GM18909 (cell line): ENCODE data around the gene MEIOSIN.
"Not testable (repeated sequence)": the region's sequence is repeated elsewhere in the genome, so short reads cannot be mapped to it uniquely, and the experiment has no call there.

Experiments
- ATAC-seq: cut with Tn5 transposase; IDR thresholded peaks from one replicate; pipeline ENCODE4 v1.9.1; 2021; ENCODE audit warnings: mild to moderate bottlenecking; ENCODE audit not compliant: unreplicated experiment, poor library complexity

The MEIOSIN gene

DNA sequence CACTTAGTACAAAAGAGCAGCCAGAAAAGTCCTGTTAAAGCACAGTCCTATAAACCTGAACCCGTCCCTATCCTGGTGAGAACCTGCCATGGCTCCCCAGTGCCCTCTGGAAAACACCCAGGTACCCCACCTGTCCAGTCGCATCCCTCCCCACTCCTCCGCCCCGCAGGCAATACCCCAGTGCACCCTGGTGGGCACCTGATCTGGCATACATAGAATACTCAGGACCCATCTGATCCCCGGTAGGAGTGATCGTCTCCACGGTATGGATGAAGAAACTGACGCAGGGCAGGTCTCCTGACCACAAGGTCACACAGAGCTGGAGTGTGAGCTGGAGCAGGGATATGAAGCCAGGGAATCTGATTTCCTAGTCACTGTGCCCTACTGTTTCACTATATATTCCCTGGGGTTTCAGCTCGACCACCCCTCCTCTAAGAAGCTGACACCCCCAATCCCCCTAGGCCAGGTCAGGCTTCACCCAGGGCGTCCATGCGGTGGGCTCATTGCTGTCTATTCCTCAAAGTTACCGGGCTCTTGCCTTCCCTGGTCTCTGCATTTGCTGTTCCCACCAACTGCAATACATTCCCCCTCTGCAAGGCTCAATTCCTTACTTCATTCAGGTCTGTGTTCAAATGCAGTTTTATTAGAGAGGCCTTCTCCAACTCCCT is 15.1 kb upstream of the MEIOSIN start:
- no peak for ATAC-seq

GRCh38 chr19:45720065-45720464 is 13.2 kb upstream of the MEIOSIN start:
- ATAC-seq: not testable (repeated sequence)

- not testable (repeated sequence) for ATAC-seq
These were observed 4.6 kb upstream of the MEIOSIN start for GRCh38 chr19:45728683-45729082.

DNA sequence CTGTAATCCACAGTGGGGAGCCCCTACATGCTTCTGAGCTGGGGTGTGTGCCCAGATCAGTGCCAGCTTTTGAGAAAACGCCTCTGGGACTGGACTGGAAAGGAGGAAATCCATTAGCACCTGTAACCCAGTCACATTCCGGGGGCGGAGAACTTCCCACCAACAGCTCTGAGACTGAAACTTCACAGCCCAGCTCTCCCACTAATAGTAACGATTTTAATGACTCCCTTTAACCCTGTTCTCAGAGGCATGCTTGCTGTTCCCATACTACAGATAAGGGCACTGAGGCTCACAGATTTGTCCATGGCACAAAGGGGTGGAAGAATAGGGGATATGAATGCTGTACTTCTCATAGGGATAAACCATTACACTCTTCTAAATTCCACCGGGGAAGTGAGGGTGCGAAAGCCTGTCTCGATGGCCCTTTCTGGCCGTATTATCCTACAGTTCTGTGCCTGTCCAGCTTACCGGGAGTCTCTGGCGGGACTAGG is 3.4 kb upstream of the MEIOSIN start:
- no peak for ATAC-seq

GRCh38 chr19:45730368-45731288 is 2.6 kb upstream of the MEIOSIN start, which contains the start of gene FBXO46:
Gene FBXO46, minus strand, starts transcription at chr19:45730896. Its CDS starts 17,401 bp downstream, at chr19:45713495.
- ATAC-seq: peak; percentile 90

DNA sequence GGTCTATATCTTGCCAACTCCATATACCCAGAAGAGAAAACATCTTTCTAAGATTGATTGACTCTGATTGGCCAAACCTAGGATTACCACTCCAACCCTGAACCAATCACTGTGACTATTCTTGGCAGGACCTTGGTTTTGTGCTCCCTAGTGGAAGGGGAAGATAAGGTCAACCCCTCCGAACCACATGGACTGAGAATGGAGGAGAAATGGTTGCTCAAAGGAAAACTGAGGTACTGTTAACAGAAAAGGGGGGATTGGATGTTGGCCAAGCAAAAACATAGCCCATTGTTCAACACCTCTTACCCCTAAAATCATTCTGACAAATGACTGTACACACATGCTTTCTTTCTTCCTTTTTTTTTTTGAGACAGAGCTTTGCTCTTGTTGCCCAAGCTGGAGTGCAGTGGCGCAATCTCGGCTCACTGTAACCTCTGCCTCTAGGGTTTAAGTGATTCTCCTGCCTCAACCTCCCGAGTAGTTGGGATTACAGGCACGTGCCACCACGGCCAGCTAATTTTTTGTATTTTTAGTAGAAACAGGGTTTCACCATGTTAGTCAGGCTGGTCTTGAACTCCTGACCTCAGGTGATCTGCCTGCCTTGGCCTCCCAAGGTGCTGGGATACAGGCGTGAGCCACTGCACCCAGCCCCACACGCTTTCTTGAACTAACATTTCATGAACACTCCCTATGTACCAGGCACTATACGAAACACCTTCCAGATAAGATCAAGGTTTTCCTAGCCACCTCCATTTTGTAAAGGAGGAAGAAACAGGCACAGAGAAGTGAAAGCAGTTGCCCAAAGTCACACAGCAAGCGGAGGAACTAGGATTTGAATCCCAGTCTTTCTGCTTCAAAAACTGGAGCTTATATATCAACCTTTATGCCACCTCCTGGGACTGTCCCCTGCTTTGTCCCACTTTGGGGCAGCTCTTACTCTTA is 6.5 kb downstream of the MEIOSIN start:
- ATAC-seq: no peak

DNA sequence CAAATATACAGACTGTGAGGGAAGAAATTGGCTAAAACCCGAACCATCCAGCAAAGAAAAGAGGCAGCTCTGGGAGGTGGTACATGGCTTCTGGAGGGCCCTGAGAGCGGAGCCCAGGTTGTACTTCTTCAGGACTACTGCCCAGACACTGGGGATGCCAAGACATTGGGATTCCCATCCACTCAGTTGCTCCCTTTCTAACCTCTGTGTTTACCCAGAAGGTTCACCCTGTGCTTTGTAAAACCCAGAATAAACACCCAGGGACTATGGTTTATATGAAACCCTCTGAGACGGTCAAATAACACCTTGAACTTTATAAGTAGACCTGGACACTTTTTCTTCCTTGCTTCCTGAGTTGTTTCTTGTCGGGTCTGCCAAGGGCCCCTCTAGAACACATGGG is 9.7 kb downstream of the MEIOSIN start:
- ATAC-seq: no peak

DNA sequence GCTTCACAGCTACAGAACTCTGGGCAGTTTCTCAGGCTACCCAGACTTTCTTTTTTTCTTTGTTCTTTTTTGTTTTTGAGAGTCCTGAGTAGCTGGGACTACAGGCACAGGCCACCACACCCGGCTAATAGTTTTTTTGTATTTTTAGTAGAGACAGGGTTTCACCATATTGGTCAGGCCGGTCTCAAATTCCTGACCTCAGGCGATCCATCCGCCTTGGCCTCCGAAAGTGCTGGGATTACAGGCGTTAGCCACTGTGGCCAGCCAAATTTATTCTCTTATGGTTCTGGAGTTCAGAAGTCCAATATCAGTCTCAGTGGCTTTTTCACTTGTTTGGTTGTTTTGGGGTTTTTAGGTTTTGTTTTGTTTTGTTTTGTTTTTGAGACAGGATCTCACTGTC is 12.4 kb downstream of the MEIOSIN start:
- ATAC-seq: no peak

- ATAC-seq: no peak
These were observed 13.6 kb downstream of the MEIOSIN start for GRCh38 chr19:45746866-45747265.

DNA sequence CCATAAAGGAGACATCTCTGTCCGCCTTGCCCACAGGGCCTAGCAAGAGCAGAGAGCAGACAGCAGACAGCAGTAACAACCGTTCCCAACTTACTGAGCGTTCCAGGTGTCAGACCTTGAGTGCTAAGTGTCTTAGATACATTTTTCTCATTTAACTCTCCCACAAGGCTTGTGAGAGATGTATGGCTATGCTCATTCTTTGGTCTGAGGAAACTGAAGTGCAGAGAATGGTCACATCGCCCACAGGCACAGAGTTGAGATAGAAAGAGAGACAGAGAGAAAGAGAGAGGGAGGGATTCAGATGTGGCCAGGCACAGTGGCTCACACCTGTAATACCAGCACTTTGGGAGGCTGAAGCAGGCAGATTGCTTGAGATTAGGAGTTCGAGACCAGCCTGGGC is 14.3 kb downstream of the MEIOSIN start:
- ATAC-seq: no peak

DNA sequence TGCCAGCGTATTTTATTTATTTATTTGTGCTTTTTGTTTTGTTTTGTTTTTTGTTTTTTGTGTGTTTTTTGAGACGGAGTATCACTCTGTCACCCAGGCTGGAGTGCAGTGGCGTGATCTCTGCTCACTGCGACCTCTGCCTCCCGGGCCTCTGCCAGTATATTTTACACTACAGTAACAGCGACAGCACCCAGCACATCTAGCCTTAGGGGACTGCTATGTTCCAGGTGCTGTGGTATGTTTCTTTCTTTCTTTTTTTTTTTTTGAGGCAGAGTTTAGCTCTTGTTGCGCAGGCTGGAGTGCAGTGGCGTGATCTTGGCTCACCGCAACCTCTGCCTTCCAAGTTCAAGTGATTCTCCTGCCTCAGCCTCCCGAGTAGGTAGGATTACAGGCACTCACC is 18.2 kb downstream of the MEIOSIN start:
- ATAC-seq: not testable (repeated sequence)

DNA sequence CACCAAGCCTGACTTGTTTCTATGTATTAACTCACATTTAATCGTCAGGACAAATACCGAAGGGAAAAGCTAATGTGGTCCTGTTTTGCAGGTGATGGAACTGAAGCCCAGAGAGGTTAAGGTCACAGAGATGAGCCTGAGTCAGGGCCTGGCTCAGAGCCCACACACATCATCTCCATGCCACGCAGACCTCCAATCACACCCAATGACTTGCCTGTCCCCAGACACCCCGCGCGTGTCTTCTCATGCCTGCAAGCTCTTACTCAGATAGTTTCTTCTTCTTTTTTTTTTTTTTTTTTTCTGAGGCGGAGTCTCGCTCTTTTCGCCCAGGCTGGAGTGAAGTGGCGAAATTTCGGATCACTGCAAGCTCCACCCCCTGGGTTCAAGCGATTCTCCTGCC is 19.4 kb downstream of the MEIOSIN start:
- no peak for ATAC-seq

DNA sequence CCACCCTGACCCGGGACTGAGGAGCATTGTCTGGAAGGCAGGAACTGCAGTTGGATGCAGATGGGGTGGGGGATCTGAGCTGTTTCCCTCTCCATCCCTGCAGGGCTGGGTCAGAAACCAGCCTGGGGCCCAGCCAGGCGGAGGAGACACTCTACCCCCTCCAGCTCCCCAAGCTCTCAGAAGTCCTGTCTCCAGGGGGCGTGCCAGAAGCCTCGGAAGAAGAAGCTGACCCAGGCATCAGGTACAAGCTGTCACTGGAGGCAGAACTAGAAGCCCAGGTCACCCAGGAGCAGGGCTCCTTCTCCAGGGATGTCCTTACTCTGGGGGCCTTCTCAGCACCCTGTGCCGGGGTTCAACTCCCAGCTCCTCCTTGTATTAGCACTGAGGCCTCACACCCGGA is 20.3 kb downstream of the MEIOSIN start:
- no peak for ATAC-seq

DNA sequence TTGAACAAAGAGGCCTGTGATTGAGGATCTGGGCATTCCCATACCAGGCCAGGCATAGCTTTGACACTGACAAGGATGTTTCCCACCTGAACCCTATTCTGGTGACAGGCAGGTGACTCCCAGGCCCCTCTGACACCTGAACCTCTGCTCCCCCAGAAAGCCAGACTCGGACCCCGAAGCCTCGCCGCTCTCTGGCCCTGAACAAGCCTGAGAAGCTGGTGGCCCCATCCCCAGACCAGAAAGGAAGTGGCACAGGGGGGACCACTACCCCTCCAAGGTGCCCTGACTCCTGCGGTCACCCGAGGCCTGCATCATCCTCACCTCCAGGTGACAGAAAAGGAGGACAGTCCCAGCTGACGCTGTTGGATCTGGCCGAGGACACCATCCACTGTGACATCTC is 21.1 kb downstream of the MEIOSIN start:
- ATAC-seq: no peak

DNA sequence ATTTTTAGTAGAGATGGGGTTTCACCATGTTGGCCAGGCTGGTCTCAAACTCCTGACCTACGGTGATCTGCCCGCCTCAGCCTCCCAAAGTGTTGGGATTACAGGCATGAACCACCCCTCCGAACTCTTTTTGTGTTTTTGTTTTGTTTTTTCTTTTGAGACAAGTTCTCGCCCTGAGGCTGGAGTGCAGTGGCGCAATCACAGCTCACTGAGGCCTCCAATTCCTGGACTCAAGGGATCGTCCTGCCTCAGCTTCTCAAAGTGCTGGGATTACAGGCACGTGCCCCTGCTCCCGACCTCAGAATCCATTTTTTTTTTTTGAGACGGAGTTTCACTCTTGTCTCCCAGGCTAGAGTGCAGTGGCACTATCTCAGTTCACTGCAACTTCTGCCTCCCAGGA is 24.5 kb downstream of the MEIOSIN start:
- ATAC-seq: no peak

DNA sequence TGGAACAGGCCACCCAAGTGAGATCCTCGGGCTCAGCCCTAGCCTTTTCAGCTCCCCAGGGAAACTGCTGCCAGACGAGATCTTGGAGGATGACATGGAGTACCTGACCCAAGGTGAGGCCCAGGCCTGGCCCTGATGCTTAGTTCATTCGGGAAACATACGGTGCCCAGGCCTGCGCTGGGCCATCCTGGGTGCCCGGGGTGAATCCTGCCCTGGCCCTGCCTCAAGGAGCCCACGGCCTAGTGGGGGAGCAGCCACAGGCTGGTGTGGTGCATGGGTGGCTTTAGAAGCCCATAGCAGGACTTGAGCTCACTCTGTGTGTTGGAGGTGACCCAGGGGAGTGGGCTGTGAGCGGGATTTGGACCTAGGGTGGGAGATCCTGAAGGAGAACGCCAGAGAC is 25.7 kb downstream of the MEIOSIN start:
- ATAC-seq: no peak

- no peak for ATAC-seq
These were observed 28.5 kb downstream of the MEIOSIN start for GRCh38 chr19:45761714-45762113.

DNA sequence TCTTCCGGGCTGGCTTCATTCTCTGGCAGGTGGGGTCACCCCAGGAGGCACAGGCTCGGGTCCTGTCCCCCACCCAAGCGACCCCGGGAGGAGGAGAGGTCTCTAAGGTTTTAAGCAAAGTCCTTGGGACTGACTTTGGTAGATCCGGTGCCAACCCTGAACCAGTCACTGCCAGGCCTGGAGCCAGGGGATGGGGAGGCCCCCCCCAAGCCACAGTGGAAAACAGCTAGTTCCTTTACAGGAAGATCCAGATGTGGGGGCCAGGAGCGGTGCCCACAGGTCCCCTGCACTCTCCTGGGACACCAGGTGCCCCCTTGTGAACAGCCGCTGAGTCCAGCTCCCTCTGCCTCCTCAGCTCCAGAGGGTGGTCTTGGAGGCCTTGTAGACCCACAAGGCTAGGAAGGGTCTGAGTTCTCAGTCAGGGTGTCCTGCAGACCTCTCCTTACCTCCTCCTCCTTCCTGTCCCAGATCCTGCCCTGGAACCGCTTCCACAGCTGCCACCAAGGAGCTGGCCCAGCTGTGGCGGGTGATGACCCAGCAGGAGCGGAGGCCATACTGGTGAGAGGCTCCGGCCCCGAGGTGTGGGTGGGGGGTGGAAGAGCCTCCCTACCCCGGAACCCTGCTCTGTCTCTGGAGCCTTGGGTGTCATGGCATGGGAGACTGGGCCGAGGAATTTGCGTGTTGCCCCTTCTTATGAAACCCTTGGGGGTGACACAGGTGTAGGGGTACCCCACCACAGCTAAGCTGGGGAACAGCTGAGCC is 29.8 kb downstream of the MEIOSIN start:
- ATAC-seq: no peak

- ATAC-seq: no peak
These were observed 30.6 kb downstream of the MEIOSIN start for GRCh38 chr19:45763691-45764294.
